HepG2 (cell line): ENCODE data around the gene RBM26. TPM values are rescaled to one million over a fixed set of nuclear protein-coding genes. Genes with fewer than 3 reads are reported as not detected.
A peak's percentile ranks its signal among the peaks of the same experiment; 100 is the strongest.

Experiments
- ATAC-seq: fragments of 200-7000 bp; cut with Tn5 transposase; 3 replicates; pipeline ENCODE4 v1.9.1; 2020; ENCODE audit warnings: mild to moderate bottlenecking, moderate library complexity
- BruUV-seq: library from RNA; stranded (reverse); fragments of 400-500 nt; replicated peaks from 2 replicates; lab custom pipeline; 2021; lab: Mats Ljungman, UMichigan
- CTCF ChIA-PET: fragments of 300-600 bp; formaldehyde crosslinking; extraction: SDS; loops from one replicate; lab custom pipeline; 2021; ENCODE audit warnings: low total read pairs, inconsistent platforms, low intra/inter-chr PET ratio; lab: Yijun Ruan, JAX
- POLR2A ChIA-PET: fragments of 350-600 bp; sonication (Branson Sonifier 250); formaldehyde crosslinking; loops from one replicate; lab custom pipeline; 2020; ENCODE audit warnings: antibody characterized with exemption, inconsistent platforms; lab: Yijun Ruan, JAX
- DNase-seq: peaks from one replicate; pipeline ENCODE4 v3.0.0-alpha.2; 2015; ENCODE audit warnings: low spot score
- FAIRE-seq: peaks from 3 replicates; lab custom pipeline; 2011; peaks lifted over from hg19 to GRCh38; lab: Jason Lieb, UNC
- H2AFZ ChIP-seq: one replicate; pipeline ENCODE4 v1.6.1; 2011; ENCODE audit warnings: low read length, inconsistent platforms
- H3K27ac ChIP-seq: fragments of 300-600 bp; 3 replicates; pipeline ENCODE4 v1.8.0; 2011; ENCODE audit warnings: mixed run types, mild to moderate bottlenecking, mixed read lengths, low read length, inconsistent platforms; ENCODE audit not compliant: insufficient read depth; ENCODE audit errors: extremely low read length
- H3K27me3 ChIP-seq, 2 experiments: fragments of 200-600 bp in 1 of 2; 2 replicates in 1 of 2; 3 replicates in 1 of 2; pipeline versions ENCODE4 v1.6.0 to v1.8.0; 2011; ENCODE audit warnings: low read length in 2 of 2, mild to moderate bottlenecking in 2 of 2, moderate library complexity in 2 of 2, inconsistent platforms in 1 of 2; ENCODE audit not compliant: insufficient read depth in 2 of 2, control insufficient read depth in 1 of 2
- H3K36me3 ChIP-seq, 2 experiments: fragments of 200-600 bp in 1 of 2; replicated peaks in 1 of 2; 2 replicates in 1 of 2; 3 replicates in 1 of 2; pipeline versions ENCODE4 v1.5.1 to v1.8.0; 2011; ENCODE audit warnings: low read length in 2 of 2, inconsistent platforms in 1 of 2; ENCODE audit not compliant: insufficient read depth in 2 of 2, control insufficient read depth in 1 of 2
- H3K4me1 ChIP-seq: 2 replicates; pipeline ENCODE4 v1.5.1; 2012; ENCODE audit warnings: low read length, inconsistent platforms; ENCODE audit not compliant: insufficient read depth
- H3K4me2 ChIP-seq: 2 replicates; pipeline ENCODE4 v1.6.0; 2011; ENCODE audit warnings: low read depth, low read length, inconsistent platforms
- H3K4me3 ChIP-seq, 3 experiments: fragments of 200-600 bp in 1 of 3; sonication (generic), shearing (Covaris generic) in 1 of 3; replicated peaks in 1 of 3; 2 replicates each; pipeline ENCODE4 v1.5.1; 2011 to 2016; ENCODE audit warnings: low read length in 3 of 3, inconsistent platforms in 2 of 3, low read depth in 2 of 3, mild to moderate bottlenecking in 2 of 3, control low read depth in 1 of 3, mixed read lengths in 1 of 3; ENCODE audit not compliant: insufficient read depth in 1 of 3
- H3K79me2 ChIP-seq: one replicate; pipeline ENCODE4 v1.6.1; 2011; ENCODE audit warnings: low read length, inconsistent platforms; ENCODE audit not compliant: insufficient read depth
- H3K9ac ChIP-seq: 2 replicates; pipeline ENCODE4 v1.6.0; 2011; ENCODE audit warnings: mild to moderate bottlenecking, low read depth, low read length, inconsistent platforms; ENCODE audit not compliant: insufficient read depth
- H3K9me3 ChIP-seq: 2 replicates; pipeline ENCODE4 v1.5.1; 2012; ENCODE audit warnings: mild to moderate bottlenecking, low read length
- H4K20me1 ChIP-seq: 2 replicates; pipeline ENCODE4 v1.6.0; 2011; ENCODE audit warnings: inconsistent platforms, mild to moderate bottlenecking, low read length, moderate library complexity; ENCODE audit not compliant: insufficient read depth
- ARID3A ChIP-seq: IDR thresholded peaks from 2 replicates; pipeline ENCODE4 v1.6.1; 2012; ENCODE audit warnings: low read depth, low read length, improper control_type of control experiment
- DPF2 ChIP-seq: sonication (generic); formaldehyde crosslinking; IDR thresholded peaks from 2 replicates; pipeline ENCODE4 v1.4.0; 2020; ENCODE audit warnings: mild to moderate bottlenecking, low read depth, missing genetic modification reagents, borderline replicate concordance
- HMGA1 ChIP-seq: sonication (generic); formaldehyde crosslinking; conservative IDR thresholded peaks from 2 replicates; pipeline ENCODE4 v1.4.0; 2020; ENCODE audit warnings: missing genetic modification reagents
- JUN ChIP-seq: sonication (generic); formaldehyde crosslinking; IDR thresholded peaks from 2 replicates; pipeline ENCODE4 v1.4.0; 2020; ENCODE audit warnings: mild to moderate bottlenecking, missing genetic modification reagents
- KDM1A ChIP-seq: IDR thresholded peaks from 2 replicates; pipeline ENCODE4 v1.6.1; 2016; ENCODE audit warnings: missing compliant biosample characterization
- KDM5B ChIP-seq: sonication (generic); formaldehyde crosslinking; IDR thresholded peaks from 2 replicates; pipeline ENCODE4 v1.4.0; 2020; ENCODE audit warnings: missing genetic modification reagents, mild to moderate bottlenecking, borderline replicate concordance
- KMT2B ChIP-seq: IDR thresholded peaks from 2 replicates; pipeline ENCODE4 v1.6.1; 2016; ENCODE audit warnings: missing genetic modification reagents, missing compliant biosample characterization
- TMF1 ChIP-seq: sonication (generic); formaldehyde crosslinking; IDR thresholded peaks from 2 replicates; pipeline ENCODE4 v1.8.1; 2022; ENCODE audit warnings: low read depth, missing genetic modification reagents
- ZBTB43 ChIP-seq: sonication (generic); formaldehyde crosslinking; conservative IDR thresholded peaks from 2 replicates; pipeline ENCODE4 v1.4.0; 2020; ENCODE audit warnings: missing genetic modification reagents
- ZFX ChIP-seq: sonication (generic); formaldehyde crosslinking; IDR thresholded peaks from 2 replicates; pipeline ENCODE4 v1.4.0; 2020; ENCODE audit warnings: mild to moderate bottlenecking, low read depth, missing genetic modification reagents, moderate library complexity
- ZNF451 ChIP-seq: sonication (generic); formaldehyde crosslinking; IDR thresholded peaks from 2 replicates; pipeline ENCODE4 v1.5.0; 2020; ENCODE audit warnings: mild to moderate bottlenecking, missing genetic modification reagents
- ZNF546 ChIP-seq: sonication (generic); formaldehyde crosslinking; conservative IDR thresholded peaks from 2 replicates; pipeline ENCODE4 v1.8.1; 2023; ENCODE audit warnings: mild to moderate bottlenecking, missing genetic modification reagents
- ZNF572 ChIP-seq: sonication (generic); formaldehyde crosslinking; IDR thresholded peaks from 2 replicates; pipeline ENCODE4 v1.5.1; 2020; ENCODE audit warnings: mild to moderate bottlenecking, missing genetic modification reagents
- ZNF589 ChIP-seq: sonication (generic); formaldehyde crosslinking; conservative IDR thresholded peaks from 2 replicates; pipeline ENCODE4 v1.8.0; 2022; ENCODE audit warnings: mild to moderate bottlenecking, moderate library complexity, missing genetic modification reagents
- ZNF597 ChIP-seq: sonication (generic); formaldehyde crosslinking; IDR thresholded peaks from 2 replicates; pipeline ENCODE4 v1.5.0; 2020; ENCODE audit warnings: missing genetic modification reagents
- ZSCAN12 ChIP-seq: sonication (generic); formaldehyde crosslinking; IDR thresholded peaks from 2 replicates; pipeline ENCODE4 v1.9.0; 2021; ENCODE audit warnings: mild to moderate bottlenecking, missing genetic modification reagents
- WGBS: methylation state at CpG from one replicate; pipeline ENCODE4 v1.1.6; 2017; ENCODE audit warnings: low lambda C conversion rate; 5-methylcytosine and 5-hydroxymethylcytosine counted together
- in situ Hi-C: cut with HindIII; loops from 2 replicates; pipeline ENCODE4 v1.10.0; 2017; ENCODE audit warnings: low pct_unique_long_range_greater_than_20kb; ENCODE audit not compliant: extremely low pct_ligation_motif_present
- intact Hi-C: fragments of 100-400 bp; cut with micrococcal nuclease; formaldehyde crosslinking; loops from one replicate; pipeline ENCODE4 v1.10.0; 2022; ENCODE audit not compliant: unreplicated experiment
- polyA plus RNA-seq, 8 experiments: library from polyadenylated mRNA; depleted of rRNA in 3 of 8; stranded (reverse) in 7 of 8; unstranded in 1 of 8; fragments of >200 nt; fragmentation: Illumina TruSeq in 4 of 8; extraction: Trizol in 4 of 8; gene quantifications; 2 replicates each; pipeline versions ENCODE4 v1.2.1 to v1.2.3, GENCODE V29; 2011 to 2016; ENCODE audit warnings: low read depth in 4 of 8, missing spikeins in 1 of 8, mixed read lengths in 1 of 8; ENCODE audit not compliant: insufficient read depth in 1 of 8
- total RNA-seq, 5 experiments: library from RNA; depleted of rRNA; stranded (reverse); fragments of >200 nt; fragmentation: Illumina TruSeq; extraction: Trizol; gene quantifications; 2 replicates each; pipeline ENCODE4 v1.2.3, GENCODE V29; 2016; ENCODE audit warnings: low read depth in 1 of 5
- TF ChIP-seq, protein P1 (sequence below): sonication (generic); formaldehyde crosslinking; IDR thresholded peaks from 2 replicates; pipeline ENCODE4 v1.8.0; 2022; ENCODE audit warnings: missing genetic modification reagents, mild to moderate bottlenecking, borderline replicate concordance

Gene RBM26
- total and polyA plus RNA-seq, 2 of the 13 experiments (the other 11 are each of a cell fraction or from before 2014, with no cell fraction given), result 19.4 to 34.4 TPM

DNA sequence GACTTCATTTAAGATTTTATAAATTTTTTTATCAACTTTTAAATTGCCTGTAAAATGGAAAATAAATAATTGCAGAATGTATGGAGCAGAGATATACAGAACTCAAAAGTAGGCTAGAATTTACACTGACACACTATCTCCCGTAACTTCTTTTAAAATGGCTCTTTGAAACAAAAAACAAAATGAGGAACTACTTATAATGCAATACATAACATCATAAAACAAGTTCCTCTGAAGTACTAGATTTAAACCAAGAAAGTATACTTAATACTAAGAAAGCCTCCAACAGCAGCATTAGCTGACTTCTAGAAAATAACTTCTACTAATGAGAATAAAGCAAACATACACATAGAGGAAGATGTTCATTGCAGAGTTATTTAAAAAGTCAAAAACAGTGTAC is 17.0 kb downstream of the RBM26 start:
- peaks cover 91% of the 10 kb centered on the region for H3K79me2 ChIP-seq
- POLR2A ChIA-PET, result no interaction called here

More for the DNA sequence above, 17.0 kb downstream of the RBM26 start:
- TF ChIP-seq ZNF546 (CRISPR knock-in tag), result no peak
- no peak for TF ChIP-seq JUN (CRISPR knock-in tag)
- no peak for TF ChIP-seq KDM5B (CRISPR knock-in tag)
- TF ChIP-seq KMT2B (CRISPR knock-in tag), result no peak
- TF ChIP-seq KDM1A (CRISPR knock-in tag), result no peak
- no peak for TF ChIP-seq ZBTB43 (CRISPR knock-in tag)
- no peak for TF ChIP-seq TMF1 (CRISPR knock-in tag)
- TF ChIP-seq ZNF597 (CRISPR knock-in tag), result no peak
- TF ChIP-seq ZSCAN12 (CRISPR knock-in tag), result no peak
- TF ChIP-seq ZNF572 (CRISPR knock-in tag), result no peak
- no peak for TF ChIP-seq HMGA1 (CRISPR knock-in tag)
- no peak for TF ChIP-seq ZNF589 (CRISPR knock-in tag)
- no peak for TF ChIP-seq ARID3A
- TF ChIP-seq, protein P1, sequence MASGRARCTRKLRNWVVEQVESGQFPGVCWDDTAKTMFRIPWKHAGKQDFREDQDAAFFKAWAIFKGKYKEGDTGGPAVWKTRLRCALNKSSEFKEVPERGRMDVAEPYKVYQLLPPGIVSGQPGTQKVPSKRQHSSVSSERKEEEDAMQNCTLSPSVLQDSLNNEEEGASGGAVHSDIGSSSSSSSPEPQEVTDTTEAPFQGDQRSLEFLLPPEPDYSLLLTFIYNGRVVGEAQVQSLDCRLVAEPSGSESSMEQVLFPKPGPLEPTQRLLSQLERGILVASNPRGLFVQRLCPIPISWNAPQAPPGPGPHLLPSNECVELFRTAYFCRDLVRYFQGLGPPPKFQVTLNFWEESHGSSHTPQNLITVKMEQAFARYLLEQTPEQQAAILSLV (CRISPR knock-in tag), result no peak
- TF ChIP-seq DPF2 (CRISPR knock-in tag), result no peak
- no peak for TF ChIP-seq ZNF451 (CRISPR knock-in tag)
- TF ChIP-seq ZFX, result no peak
- CTCF ChIA-PET, result interaction anchor here (1.1 kb wide), 1 partner anchor 8 kb away, joined by 3 read pairs; no protein-coding TSS in a partner anchor
- H3K27me3 ChIP-seq, result no peaks in the 10 kb centered on the region
- H4K20me1 ChIP-seq, result peaks cover 43% of the 10 kb centered on the region
- H2AFZ ChIP-seq, result no peak overlapping the region
- no peak overlapping the region for H3K27ac ChIP-seq
- peaks cover 31% of the 10 kb centered on the region for H3K4me1 ChIP-seq
- peaks cover 0 to 1% of the 10 kb centered on the region in 2 experiments; a peak in 1 of 5 replicates for H3K36me3 ChIP-seq
- no peak overlapping the region for H3K4me2 ChIP-seq
- intact Hi-C loops, result no loop called here
- WGBS, result 94% methylated on average over 1 of the region's 1 CpG
- DNase-seq (no peak), ATAC-seq (no peak), FAIRE-seq (no peak)
- H3K9ac ChIP-seq, result no peak overlapping the region
- H3K9me3 ChIP-seq, result no peaks in the 10 kb centered on the region
- in situ Hi-C loops, result no loop called here
- no peak overlapping the region for H3K4me3 ChIP-seq
- BruUV-seq, result TSS peak; percentile 13
